Measurements from ENCODE around the gene C2orf80.
A peak's percentile ranks its signal among the peaks of the same experiment; 100 is the strongest.
"Not testable (repeated sequence)": the region's sequence is repeated elsewhere in the genome, so short reads cannot be mapped to it uniquely, and the experiment has no call there.

Gene C2orf80

DNA sequence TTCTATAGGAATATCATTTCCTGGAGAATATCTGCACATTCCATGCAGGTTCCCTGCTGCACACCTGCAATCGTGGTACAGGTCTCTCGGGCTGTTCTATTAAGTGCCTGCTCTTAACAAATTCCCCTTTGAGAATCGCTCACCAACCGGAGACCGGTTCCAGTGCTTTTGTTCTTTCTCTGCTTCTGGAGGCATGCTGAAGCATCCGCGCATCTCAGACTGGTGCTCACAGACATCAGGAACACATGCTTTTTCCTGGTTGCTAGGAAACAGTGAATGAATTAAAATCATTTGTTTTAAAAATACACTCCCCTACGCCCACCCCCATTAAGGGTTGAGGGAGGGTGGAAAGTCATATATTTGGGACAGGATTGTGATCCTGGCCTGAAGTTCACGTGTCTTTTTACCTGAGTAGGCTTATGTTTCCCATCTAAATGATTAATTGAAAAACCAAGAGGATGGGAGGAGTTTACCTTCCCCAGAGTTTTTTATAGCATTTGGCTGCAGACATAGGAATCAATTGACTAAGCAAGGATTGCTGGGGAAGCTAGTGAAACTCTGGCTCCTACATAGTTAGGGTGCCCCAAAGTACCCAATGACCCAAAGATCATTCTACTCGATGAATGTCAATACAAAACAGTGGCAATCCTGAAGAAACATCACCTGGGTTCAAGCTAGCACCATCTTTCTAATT lies at the start of gene C2orf80:
C2orf80 (minus strand) TSS at position 221 of the 694 bp plus-strand sequence. CDS start 3,044 bp downstream, outside the sequence.
- no peak for DNase-seq

DNA sequence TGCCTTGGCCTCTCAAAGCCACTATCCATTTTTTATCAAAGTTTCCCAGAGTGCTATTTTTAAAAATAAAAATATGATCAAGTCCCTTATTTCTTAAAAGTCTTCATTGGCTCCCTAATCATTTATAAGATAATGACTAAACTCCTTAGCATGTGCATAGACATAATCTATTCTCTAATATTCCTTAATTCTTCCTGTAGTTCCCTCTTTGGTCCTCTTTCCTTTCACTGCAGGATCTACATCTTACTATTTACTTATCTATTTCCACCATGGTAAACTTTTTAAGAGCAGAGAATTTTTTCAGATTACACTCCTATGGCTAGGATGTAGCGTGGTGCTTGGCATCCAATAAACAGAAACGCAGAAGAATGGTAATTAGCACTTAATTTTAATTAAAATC lies 46.0 kb upstream of the C2orf80 start:
- DNase-seq: no peak

DNA sequence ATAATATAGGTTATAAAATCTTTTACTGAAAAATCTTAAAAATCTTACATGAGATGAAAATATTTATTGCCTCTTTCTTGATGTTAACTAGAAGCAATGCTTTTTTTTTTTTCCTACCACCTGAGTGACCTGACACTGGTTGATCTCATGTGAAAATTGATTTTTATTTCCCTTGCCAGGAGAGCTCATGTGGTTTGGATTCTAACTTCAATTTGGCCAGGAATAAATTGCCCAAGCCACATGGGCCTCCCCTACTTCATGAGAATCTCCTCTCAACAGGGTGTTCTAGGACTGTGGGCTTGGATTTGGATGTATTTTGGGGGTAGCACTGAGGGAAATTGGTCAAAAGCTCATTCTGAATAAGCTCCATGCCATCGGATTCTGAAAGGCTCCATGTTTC lies 45.0 kb upstream of the C2orf80 start:
- DNase-seq: no peak

- DNase-seq: no peak
Observed at GRCh38 chr2:208228476-208228875, 38.6 kb upstream of the C2orf80 start.

DNA sequence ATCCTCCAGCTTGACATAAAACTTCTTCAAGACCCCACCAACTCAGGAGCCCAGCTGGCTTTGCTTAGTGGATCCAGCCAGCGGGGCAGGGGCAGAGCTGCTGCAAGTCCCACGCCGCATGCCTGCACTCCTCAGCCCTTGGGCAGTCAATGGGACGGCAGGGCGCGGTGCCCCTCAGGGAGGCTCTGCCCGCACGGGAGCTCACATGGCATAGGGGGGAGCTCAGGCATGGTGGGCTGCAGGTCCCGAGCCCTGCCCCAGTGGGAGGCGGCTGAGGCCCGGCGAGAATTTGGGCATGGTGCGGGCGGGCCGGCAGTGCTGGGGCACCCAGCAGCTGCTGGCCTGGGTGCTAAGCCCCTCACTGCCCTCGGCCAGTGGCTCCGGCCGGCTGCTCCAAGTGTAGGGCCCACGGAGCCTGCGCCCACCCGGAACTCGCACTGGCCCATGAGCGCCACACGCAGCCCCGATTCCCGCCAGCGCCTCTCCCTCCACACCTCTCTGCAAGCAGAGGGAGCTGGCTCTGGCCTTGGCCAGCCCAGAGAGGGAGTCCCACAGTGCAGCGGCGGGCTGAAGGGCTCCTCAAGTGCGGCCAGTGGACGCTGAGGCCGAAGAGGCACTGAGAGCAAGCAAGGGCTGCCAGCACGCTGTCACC lies 37.9 kb upstream of the C2orf80 start:
- no peak for DNase-seq

GRCh38 chr2:208224802-208225201 lies 35.0 kb upstream of the C2orf80 start:
- no peak for DNase-seq

GRCh38 chr2:208222351-208222750 lies 32.5 kb upstream of the C2orf80 start:
- no peak for DNase-seq

DNA sequence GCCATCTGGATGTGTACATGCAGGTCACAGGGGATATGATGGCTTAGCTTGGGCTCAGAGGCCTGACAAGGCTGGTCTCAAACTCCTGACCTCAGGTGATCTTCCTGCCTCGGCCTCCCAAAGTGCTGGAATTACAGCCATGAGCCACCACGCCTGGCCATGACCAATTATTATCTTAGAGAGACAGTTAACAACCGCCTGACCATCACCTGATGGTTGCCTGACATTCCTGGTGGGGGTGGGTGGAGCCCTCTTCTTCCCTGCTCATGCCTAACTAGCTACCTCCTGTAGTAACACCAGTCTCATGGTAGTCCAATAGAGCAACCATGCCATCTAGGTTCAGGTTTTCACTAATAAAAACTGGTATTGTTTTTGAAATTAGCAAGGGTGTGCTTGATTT lies 32.0 kb upstream of the C2orf80 start:
- DNase-seq: not testable (repeated sequence)

- DNase-seq: peak; percentile 17
Observed at GRCh38 chr2:208210688-208211451, 21.0 kb upstream of the C2orf80 start.

GRCh38 chr2:208208335-208209085 lies 18.7 kb upstream of the C2orf80 start:
- no peak for DNase-seq

DNA sequence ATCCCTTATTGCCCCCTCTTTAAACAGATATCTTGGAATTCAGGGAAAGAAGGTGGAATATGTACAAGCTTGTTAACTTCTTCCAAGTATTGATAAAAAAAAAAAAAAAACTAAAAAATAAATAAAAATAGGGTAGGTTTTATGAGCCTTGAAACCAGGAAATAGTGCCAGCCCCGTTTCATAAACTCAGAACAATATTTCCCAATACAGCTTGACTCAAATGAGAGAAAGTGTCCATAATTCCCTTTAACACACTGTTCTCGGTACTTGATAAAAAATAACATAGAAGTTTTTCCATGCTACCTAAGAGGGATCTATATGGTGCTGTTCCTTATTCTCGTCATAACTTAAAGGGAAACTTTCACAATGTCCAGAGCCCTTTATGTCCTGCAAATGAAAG lies 17.9 kb upstream of the C2orf80 start:
- no peak for DNase-seq

- no peak for DNase-seq
Observed at GRCh38 chr2:208204166-208204565, 14.3 kb upstream of the C2orf80 start.

GRCh38 chr2:208195531-208195930 lies 5.7 kb upstream of the C2orf80 start:
- DNase-seq: no peak

DNA sequence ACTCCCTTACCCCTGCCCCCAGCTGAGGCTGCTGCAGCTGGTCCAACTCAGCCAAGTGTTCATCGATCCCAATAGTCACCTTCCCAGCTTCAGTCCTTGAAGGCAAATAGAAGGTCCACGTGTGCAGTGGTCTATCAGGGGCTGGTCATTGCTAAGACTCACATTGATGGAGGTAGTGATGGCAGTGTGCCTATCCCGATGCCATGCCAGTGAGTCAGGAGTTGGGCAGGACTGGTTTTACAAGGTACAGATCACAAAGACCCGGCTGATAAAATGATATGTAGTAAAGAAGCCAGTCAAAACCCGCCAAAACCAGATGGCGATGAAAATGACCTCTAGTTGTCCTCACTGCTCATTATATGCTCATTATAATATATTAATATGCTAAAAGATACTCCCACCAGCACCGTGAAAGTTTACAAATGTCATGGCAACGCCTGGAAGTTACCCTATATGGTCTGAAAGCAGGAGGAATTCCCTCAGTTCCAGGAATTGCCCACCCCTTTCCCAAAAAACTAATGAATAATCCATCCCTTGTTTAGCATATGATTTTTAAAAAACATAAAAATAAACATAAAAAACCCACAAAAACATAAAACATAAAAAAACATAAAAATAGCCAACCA lies 2.9 kb upstream of the C2orf80 start:
- no peak for DNase-seq

GRCh38 chr2:208189069-208189809 lies 591 bp downstream of the C2orf80 start:
- DNase-seq: no peak

- DNase-seq: no peak
Observed at GRCh38 chr2:208186893-208187292, 2.9 kb downstream of the C2orf80 start.

GRCh38 chr2:208186465-208186864 lies 3.4 kb downstream of the C2orf80 start:
- no peak for DNase-seq

DNA sequence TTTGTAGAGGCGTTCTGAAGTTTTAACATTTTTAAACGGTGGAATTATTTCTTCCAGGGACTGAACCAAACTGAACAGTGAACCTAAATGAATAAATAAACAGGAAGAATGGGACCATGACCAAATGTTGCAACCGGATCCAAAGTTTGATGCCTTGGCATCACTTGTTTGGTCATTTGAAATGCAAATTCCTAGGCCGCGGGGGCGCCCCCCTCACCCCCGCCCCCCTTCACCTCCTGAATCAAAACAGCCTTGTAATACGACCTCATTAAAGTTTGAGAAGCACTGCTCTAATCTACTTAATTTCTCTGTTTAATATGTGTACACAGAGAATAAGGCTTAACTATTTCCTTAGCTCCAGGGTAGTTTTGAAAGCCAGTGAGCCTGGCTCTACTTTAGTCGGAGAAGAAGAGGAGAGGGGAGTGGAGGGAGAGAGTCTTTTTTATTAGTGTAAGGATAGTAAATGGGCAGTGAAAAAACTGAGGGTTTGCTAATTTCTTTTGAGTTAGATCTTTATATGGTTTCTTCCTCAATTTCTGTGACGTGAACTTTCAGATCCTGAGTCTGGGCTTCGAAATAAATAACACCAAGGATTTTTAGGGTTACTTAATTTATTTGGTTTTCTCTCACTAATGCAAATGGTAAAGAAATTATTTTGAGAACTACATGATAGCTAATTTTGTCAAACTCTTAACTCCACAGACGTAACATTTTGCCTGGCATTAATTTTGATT lies 5.7 kb downstream of the C2orf80 start:
- DNase-seq: no peak

- no peak for DNase-seq
Observed at GRCh38 chr2:208183526-208183925, 6.3 kb downstream of the C2orf80 start.

DNA sequence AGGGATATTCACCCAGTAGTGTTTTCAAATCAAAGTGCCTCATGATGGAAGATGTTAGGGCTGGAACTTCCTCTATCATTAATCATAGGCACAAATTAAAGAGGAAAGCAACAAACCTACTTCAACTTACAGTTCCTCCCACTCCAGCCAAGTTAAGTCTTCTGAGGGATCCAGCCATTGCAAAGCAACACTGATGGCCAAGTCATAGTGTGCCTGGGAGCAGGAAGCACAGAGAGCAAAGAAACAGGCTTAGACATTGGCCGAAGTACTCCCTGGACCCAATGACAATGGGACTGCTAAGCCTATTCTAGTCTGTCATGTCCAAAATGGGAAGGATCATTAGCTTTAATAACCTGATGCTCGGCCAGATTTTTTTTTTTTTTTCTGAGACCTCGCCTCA lies 7.0 kb downstream of the C2orf80 start:
- DNase-seq: no peak

- DNase-seq: no peak
Observed at GRCh38 chr2:208179028-208179609, 10.7 kb downstream of the C2orf80 start.

Measured in NCI-H1694 (cell line).